ENCODE results near the gene CHKA. TPM values are rescaled to one million over a fixed set of nuclear protein-coding genes. Genes with fewer than 3 reads are reported as not detected.

The CHKA gene
- total RNA-seq, 4 donors from 2014 or later, result 27.7 to 72.5 (median 33.3) TPM

GRCh38 chr11:68149417-68149816 lies 28.2 kb upstream of the CHKA start:
- TF ChIP-seq, protein P1, sequence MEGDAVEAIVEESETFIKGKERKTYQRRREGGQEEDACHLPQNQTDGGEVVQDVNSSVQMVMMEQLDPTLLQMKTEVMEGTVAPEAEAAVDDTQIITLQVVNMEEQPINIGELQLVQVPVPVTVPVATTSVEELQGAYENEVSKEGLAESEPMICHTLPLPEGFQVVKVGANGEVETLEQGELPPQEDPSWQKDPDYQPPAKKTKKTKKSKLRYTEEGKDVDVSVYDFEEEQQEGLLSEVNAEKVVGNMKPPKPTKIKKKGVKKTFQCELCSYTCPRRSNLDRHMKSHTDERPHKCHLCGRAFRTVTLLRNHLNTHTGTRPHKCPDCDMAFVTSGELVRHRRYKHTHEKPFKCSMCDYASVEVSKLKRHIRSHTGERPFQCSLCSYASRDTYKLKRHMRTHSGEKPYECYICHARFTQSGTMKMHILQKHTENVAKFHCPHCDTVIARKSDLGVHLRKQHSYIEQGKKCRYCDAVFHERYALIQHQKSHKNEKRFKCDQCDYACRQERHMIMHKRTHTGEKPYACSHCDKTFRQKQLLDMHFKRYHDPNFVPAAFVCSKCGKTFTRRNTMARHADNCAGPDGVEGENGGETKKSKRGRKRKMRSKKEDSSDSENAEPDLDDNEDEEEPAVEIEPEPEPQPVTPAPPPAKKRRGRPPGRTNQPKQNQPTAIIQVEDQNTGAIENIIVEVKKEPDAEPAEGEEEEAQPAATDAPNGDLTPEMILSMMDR (IDR thresholded peaks at IDR 0.05), result no peak
- no peak for ATAC-seq (ENCODE audit: low FRiP score)

GRCh38 chr11:68148879-68149278 lies 27.7 kb upstream of the CHKA start:
- DNase-seq (ENCODE audit: low spot score) (no peak), ATAC-seq (ENCODE audit: low FRiP score) (no peak)
- TF ChIP-seq, protein P1 (IDR thresholded peaks at IDR 0.05), result no peak

More at GRCh38 chr11:68149417-68149816, 28.2 kb upstream of the CHKA start:
- DNase-seq (ENCODE audit: low spot score), result no peak

DNA sequence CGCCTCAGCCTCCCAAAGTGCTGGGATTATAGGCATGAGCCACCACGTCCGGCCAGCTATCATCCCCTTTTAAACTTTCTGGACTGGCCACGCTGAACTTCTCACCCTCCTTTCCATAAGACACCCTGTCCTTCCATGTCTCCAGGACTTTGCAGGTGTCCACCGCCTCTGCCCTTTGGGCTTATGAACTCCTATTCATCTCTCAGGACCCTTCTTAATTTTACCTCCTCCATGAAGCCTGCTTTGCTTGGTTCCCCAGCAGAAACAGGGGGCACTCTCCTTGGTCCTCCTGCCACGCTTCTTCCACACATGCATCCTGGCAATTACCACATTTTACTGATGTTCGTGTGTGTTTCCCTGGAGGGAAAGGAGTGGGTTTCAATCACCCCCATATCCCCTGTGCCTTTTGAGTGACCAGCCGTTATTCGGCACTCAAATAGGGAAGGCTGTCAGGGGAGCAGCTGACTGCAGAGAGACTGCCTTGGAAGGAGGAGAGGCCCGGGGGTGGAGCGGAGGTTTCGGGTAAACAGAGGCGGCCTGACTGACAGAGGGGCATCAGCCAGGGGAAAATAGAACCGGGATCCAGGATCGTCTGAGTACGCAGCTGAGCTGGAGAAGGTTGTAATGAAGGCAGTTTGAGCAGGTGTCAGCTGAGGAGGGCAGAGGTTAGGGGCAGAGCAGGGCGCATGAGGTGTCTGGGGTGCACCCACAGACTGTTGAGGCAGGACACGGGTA lies 27.1 kb upstream of the CHKA start:
- ATAC-seq (ENCODE audit: low FRiP score) (no peak), DNase-seq (ENCODE audit: low spot score) (no peak)
- TF ChIP-seq, protein P1 (IDR thresholded peaks at IDR 0.05), result no peak

DNA sequence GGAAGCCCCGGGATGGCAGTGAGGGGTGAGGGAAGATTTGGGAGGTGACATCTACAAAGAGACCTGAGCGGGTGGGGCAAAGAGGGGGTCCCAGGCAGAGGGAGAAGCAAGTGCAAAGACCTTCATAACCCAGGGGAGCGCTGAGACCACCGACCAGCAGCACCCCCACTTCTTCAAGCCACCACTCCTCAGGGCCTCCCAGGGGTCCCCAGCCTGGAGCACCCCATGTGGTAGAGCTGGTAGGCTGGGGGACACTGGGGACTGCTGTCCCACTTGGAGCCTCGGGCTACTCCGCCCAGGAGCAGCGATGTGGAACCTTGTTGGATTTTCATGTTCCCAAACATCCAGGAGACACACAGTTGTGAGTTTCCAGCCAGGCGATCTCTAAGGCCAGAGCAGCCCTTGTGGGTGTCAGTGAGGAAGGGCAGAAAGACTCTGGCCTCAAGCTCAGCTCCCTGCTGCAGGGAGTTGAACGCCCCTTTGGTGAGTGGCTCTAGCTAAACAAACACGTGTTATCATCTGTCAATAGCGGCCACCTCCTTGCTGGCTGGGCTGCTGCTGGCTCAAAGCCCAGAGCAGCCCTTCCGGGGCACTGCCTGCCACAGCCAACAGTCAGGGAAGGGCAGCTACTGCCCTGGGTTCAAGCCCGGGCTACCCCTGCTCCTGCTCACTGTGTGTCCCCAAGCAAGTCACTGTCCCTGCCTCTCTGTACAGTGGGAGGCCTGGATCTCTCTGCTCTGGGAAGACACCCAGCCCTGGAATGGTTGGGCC lies 25.7 kb upstream of the CHKA start:
- TF ChIP-seq, protein P1 (IDR thresholded peaks at IDR 0.05), result no peak
- no peak for ATAC-seq (ENCODE audit: low FRiP score)

GRCh38 chr11:68146010-68146540 lies 24.9 kb upstream of the CHKA start:
- TF ChIP-seq, protein P1 (IDR thresholded peaks at IDR 0.05), result no peak
- no peak for DNase-seq (ENCODE audit: low spot score)
- ATAC-seq (ENCODE audit: low FRiP score), result peak; percentile 21

More for the DNA sequence above, 25.7 kb upstream of the CHKA start:
- no peak for DNase-seq (ENCODE audit: low spot score)

- TF ChIP-seq, protein P1 (IDR thresholded peaks at IDR 0.05), result no peak
- DNase-seq (ENCODE audit: low spot score), result no peak
- no peak for ATAC-seq (ENCODE audit: low FRiP score)
Measured at GRCh38 chr11:68145120-68145866, 24.1 kb upstream of the CHKA start.
